Measurements from ENCODE around the gene LSM14A.

The LSM14A gene

GRCh38 chr19:34142440-34142839, 29.9 kb upstream of the LSM14A start:
- DNase-seq (ENCODE audit: low read depth), result no peak
- TF ChIP-seq CTCF (IDR thresholded peaks at IDR 0.05; ENCODE audit: low read depth, low read length), result no peak
- no peak for TF ChIP-seq MAX (IDR thresholded peaks at IDR 0.05; ENCODE audit: low read depth, low read length)
- TF ChIP-seq MYC (IDR thresholded peaks at IDR 0.05; ENCODE audit: low read depth, low read length), result no peak
- TF ChIP-seq POLR2A (IDR thresholded peaks at IDR 0.05; ENCODE audit: extremely low read depth, insufficient read length), result no peak
- no peak overlapping the region for H3K4me3 ChIP-seq (ENCODE audit: low read depth, low read length)

GRCh38 chr19:34145741-34146202, 26.5 kb upstream of the LSM14A start:
- H3K4me3 ChIP-seq (ENCODE audit: low read depth, low read length), result no peak overlapping the region
- TF ChIP-seq MYC (IDR thresholded peaks at IDR 0.05; ENCODE audit: low read depth, low read length) (no peak), MAX (IDR thresholded peaks at IDR 0.05; ENCODE audit: low read depth, low read length) (no peak), CTCF (IDR thresholded peaks at IDR 0.05; ENCODE audit: low read depth, low read length) (peak; percentile 55)
- peak; percentile 65 for DNase-seq (ENCODE audit: low read depth)

- TF ChIP-seq MYC (IDR thresholded peaks at IDR 0.05; ENCODE audit: low read depth, low read length), result no peak
- TF ChIP-seq CTCF (IDR thresholded peaks at IDR 0.05; ENCODE audit: low read depth, low read length), result no peak
- TF ChIP-seq MAX (IDR thresholded peaks at IDR 0.05; ENCODE audit: low read depth, low read length), result no peak
- TF ChIP-seq POLR2A (IDR thresholded peaks at IDR 0.05; ENCODE audit: extremely low read depth, insufficient read length), result no peak
- no peak for DNase-seq (ENCODE audit: low read depth)
- no peak overlapping the region for H3K4me3 ChIP-seq (ENCODE audit: low read depth, low read length)
Measured at GRCh38 chr19:34148658-34149185, 23.6 kb upstream of the LSM14A start.

GRCh38 chr19:34149873-34150272, 22.4 kb upstream of the LSM14A start:
- TF ChIP-seq CTCF (IDR thresholded peaks at IDR 0.05; ENCODE audit: low read depth, low read length) (no peak), MAX (IDR thresholded peaks at IDR 0.05; ENCODE audit: low read depth, low read length) (no peak), POLR2A (IDR thresholded peaks at IDR 0.05; ENCODE audit: extremely low read depth, insufficient read length) (no peak)
- DNase-seq (ENCODE audit: low read depth), result no peak
- H3K4me3 ChIP-seq (ENCODE audit: low read depth, low read length), result no peak overlapping the region

GRCh38 chr19:34150558-34150957, 21.7 kb upstream of the LSM14A start:
- no peak for DNase-seq (ENCODE audit: low read depth)
- no peak overlapping the region for H3K4me3 ChIP-seq (ENCODE audit: low read depth, low read length)
- TF ChIP-seq MYC (IDR thresholded peaks at IDR 0.05; ENCODE audit: low read depth, low read length), result no peak

GRCh38 chr19:34151439-34151838, 20.9 kb upstream of the LSM14A start:
- DNase-seq (ENCODE audit: low read depth), result no peak
- TF ChIP-seq MAX (IDR thresholded peaks at IDR 0.05; ENCODE audit: low read depth, low read length) (no peak), MYC (IDR thresholded peaks at IDR 0.05; ENCODE audit: low read depth, low read length) (no peak), POLR2A (IDR thresholded peaks at IDR 0.05; ENCODE audit: extremely low read depth, insufficient read length) (no peak), CTCF (IDR thresholded peaks at IDR 0.05; ENCODE audit: low read depth, low read length) (no peak)
- no peak overlapping the region for H3K4me3 ChIP-seq (ENCODE audit: low read depth, low read length)

Data from NB4 (cell line).